Activated CD4-positive, alpha-beta T cell treated with anti-CD3 and anti-CD28 coated beads, Interleukin-2, Interleukin-6, amounts not matched to agents 100 ng/mL and 50 ng/mL, durations not matched to agents 16 hours and 8 hours (primary cell): Measurements from ENCODE around the gene MRPL41.
A peak's percentile ranks its signal among the peaks of the same experiment; 100 is the strongest.
"Not testable (repeated sequence)": the region's sequence is repeated elsewhere in the genome, so short reads cannot be mapped to it uniquely, and the experiment has no call there.

Experiments
- DNase-seq: peaks from one replicate; pipeline ENCODE4 v3.0.0-alpha.2; 2020

Gene MRPL41

GRCh38 chr9:137588311-137588710 lies 36.6 kb downstream of the MRPL41 start:
- DNase-seq: no peak

- DNase-seq: no peak
These were observed 37.2 kb downstream of the MRPL41 start for GRCh38 chr9:137588891-137589290.

- DNase-seq: peak; percentile 30
These were observed 37.9 kb downstream of the MRPL41 start for GRCh38 chr9:137589441-137590122.

GRCh38 chr9:137590123-137590468 lies 38.4 kb downstream of the MRPL41 start:
- DNase-seq: no peak

GRCh38 chr9:137590469-137591383 lies 39.0 kb downstream of the MRPL41 start, which contains the start of gene ZMYND19:
ZMYND19 (minus strand) TSS chr9:137590512; CDS start chr9:137590263, 249 bp downstream.
- peak; percentile 94 for DNase-seq

GRCh38 chr9:137592767-137593166 lies 41.1 kb downstream of the MRPL41 start:
- no peak for DNase-seq

GRCh38 chr9:137593176-137593575 lies 41.5 kb downstream of the MRPL41 start:
- no peak for DNase-seq

GRCh38 chr9:137596577-137596976 lies 44.9 kb downstream of the MRPL41 start:
- not testable (repeated sequence) for DNase-seq

GRCh38 chr9:137598943-137599342 lies 47.3 kb downstream of the MRPL41 start:
- no peak for DNase-seq
